GM10266 (cell line): ENCODE measurements around the gene PDE8A.
"Not testable (repeated sequence)": the region's sequence is repeated elsewhere in the genome, so short reads cannot be mapped to it uniquely, and the experiment has no call there.

Experiments used
- DNase-seq: peaks from one replicate; pipeline ENCODE4 v3.0.0; 2012; ENCODE audit errors: extremely low spot score
- TF ChIP-seq, protein P1 (sequence below): IDR thresholded peaks from 2 replicates; pipeline ENCODE4 v1.5.1; 2012; ENCODE audit warnings: mild to moderate bottlenecking, low read depth; ENCODE audit not compliant: control insufficient read depth, insufficient read depth; ENCODE audit errors: missing control alignments

The PDE8A gene

DNA sequence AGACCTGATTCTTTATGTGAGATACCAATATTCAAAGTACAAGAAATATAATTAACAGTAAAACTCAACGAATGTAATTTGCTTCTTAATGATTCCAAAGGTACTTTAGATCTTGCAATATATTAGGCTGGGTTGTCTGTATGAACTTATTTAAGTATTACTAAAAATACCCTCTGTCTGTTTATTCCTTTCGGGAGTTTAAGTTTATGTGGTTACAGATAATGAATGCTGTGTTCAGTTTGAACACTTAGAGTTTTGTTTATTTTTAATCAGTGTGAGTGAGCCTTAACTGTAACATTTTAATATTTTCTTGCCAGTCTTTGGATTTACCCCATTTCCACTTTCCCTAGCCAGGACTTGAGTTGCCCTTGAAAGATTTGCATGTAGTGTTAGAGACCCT, 3.5 kb downstream of the PDE8A start:
- DNase-seq: no peak
- TF ChIP-seq, protein P1, sequence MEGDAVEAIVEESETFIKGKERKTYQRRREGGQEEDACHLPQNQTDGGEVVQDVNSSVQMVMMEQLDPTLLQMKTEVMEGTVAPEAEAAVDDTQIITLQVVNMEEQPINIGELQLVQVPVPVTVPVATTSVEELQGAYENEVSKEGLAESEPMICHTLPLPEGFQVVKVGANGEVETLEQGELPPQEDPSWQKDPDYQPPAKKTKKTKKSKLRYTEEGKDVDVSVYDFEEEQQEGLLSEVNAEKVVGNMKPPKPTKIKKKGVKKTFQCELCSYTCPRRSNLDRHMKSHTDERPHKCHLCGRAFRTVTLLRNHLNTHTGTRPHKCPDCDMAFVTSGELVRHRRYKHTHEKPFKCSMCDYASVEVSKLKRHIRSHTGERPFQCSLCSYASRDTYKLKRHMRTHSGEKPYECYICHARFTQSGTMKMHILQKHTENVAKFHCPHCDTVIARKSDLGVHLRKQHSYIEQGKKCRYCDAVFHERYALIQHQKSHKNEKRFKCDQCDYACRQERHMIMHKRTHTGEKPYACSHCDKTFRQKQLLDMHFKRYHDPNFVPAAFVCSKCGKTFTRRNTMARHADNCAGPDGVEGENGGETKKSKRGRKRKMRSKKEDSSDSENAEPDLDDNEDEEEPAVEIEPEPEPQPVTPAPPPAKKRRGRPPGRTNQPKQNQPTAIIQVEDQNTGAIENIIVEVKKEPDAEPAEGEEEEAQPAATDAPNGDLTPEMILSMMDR: no peak

DNA sequence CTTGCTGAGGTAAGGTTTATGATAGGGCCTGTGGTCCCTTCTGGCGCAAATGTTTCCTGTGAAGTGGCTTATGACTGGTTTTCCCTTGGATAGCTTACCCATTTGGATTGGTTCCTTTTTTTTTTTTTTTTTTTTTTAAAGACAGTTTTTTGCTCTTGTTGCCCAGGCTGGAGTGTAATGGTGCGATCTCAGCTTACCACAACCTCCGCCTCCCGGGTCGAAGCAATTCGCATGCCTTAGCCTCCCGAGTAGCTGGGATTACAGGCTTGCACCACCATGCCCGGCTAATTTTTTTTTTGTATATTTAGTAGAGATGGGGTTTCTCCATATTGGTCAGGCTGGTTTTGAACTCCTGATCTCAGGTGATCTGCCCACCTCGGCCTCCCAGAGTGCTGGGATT, 5.7 kb downstream of the PDE8A start:
- not testable (repeated sequence) for DNase-seq

DNA sequence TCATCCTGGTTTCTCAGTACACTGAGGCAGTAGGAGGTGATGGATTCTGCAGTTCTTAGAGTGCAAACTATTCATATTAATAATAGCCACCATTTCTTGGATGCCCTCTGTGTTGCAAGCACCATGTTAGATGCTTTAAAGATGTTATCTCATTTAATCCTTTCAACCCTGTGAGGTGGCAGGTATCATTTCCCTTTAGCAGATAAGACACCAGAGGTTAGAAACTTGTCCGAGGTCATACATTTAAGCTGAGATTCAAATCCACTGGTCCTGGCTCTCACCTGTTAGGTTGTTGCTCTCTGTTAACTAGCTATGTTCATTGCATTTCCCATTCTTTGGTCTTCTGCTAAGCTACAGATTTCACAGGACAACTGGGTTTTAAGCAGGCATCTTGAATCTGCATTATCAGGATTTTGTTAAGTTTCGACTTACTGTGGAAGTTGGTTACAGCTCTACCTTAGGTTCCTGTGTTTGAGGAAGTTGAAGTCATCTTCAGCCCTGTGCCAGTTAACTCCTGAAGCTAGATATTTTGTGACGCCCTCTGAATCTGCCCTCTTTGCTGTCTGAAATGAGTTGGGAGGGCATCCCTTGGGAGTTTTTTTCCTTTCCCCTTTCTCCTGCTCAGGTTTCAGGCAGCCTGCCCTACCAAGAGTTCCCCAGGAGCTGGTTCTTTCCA, 6.4 kb downstream of the PDE8A start:
- TF ChIP-seq, protein P1: no peak
- no peak for DNase-seq

DNA sequence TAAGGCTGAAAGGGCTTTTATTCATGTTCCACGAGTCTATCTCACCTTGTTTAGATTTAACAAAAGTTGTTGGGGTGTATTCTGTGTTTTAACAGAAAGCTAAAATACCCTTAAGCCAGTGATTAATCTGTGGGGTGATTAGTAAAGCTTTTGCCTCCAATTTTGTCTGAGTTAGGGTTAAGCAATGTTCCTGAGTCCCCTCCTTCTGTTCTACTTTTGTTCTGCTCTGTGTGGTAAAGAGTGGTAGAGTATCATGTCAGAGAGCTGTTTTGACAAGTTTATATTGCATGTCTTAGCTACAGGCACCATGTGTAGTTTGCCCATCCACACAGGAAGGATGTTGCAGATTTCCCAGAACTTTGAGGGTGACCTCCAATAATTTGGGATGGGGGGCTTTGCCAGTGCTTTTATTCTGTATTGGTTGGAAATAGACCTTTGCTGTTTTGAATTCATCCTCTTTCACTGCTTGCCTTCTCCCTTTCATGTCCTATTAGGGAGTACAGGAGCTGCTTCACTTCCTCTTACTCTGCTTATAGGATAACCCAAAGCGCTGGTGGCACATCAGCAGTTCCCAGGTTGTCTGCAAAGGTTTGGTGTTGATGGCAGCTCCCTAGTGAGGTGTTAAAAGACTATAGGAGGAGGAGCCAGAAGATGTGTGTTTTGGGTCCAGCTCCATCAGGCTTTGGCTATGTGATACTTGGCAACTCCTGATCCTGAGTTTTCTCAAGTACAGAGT, 7.4 kb downstream of the PDE8A start:
- TF ChIP-seq, protein P1: no peak
- DNase-seq: no peak

DNA sequence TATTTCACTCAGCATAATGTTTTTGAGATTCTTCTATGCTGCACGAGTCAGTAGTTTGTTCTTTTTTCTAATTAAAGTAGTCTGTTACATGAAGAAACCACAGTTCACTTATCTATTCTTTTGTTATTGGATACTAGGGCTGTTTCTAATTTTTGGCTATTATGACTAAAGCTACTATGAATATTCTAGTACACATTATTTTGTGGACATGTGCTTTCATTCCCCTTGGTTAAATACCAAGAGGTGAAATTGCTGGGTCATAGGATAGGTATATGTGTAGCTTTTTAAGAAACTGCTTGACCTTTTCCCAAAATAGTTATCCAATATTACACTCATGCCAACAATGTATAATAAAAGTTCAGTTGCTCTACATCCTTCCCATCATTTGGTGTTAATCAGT, 8.9 kb downstream of the PDE8A start:
- TF ChIP-seq, protein P1: no peak
- DNase-seq: no peak

DNA sequence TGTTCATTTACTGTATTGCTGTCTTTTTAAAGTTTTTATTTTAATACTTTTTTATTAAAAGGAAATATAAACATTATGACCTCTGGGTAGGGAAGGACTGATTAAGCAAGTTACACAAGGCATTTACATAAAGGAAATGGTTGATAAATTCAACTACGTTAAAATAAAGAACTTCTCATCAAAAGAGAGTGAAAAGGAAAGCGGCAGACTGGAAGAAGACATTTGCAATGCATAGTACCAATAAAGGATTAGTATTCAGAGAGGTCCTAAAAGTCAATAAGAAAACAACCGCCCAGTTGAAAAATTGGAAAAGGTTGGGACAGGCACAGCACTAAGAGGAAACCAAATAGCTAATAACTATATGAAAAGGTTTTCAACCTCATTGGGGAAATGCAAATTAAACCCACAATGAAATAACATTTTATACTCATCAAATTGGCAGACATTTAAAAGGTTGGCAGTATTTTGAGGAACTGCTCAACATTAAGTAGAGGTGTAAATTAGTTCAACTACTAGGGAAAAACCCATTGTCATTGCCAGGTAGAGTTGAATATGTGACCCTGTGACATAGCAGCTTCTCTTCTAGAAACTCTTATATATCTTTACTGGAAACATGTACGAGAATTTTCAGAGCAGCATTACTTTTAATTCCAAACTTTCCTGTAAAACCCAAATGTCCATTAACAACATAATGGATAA, 9.5 kb downstream of the PDE8A start:
- TF ChIP-seq, protein P1: no peak
- no peak for DNase-seq

DNA sequence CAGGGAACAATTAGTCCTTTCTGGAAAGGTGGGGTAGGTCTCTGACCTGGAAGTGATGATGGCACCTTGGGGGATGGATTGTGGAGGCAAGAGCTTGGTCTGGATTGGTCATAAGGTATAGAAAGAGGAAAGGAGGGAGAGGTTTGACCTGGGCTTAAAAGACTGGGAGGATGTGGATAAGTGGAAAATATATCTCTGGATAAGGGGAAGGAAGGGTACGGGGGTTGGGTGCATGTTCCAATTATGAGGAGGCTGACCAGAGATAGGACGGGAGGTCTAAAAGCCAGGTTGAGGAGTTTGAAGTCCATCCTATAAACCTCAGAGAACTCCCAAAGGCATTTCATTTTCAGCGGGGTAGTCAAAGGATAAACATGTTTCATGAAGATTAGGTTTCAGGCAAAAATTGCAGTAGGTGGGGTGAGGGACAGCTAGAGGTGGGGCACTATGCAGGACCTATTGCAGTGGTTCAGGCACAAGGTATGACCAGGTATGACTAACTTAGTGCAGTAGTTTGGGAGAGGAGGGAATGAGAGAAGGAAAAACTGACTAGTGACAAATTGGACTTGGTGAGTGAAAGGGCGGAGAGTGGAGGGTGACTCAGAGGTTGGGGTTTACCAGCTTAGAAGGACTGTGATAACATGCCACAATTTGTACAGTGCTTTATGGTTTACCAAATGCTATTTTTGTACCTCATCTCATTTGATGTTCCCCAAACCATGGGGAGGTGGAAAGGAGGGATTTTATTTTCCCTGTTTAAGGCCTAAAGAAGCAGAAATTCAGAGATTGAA, 10.7 kb downstream of the PDE8A start:
- TF ChIP-seq, protein P1: no peak
- DNase-seq: no peak
